ENCODE measurements around the gene CCDC57.
A peak's percentile ranks its signal among the peaks of the same experiment; 100 is the strongest.

The CCDC57 gene

GRCh38 chr17:82237083-82237745 is 24.6 kb upstream of the CCDC57 start:
- DNase-seq: no peak
- in situ Hi-C loops (cut with HindIII; ENCODE audit: low pct_ligation_motif_present, low sequenced_read_pairs): no loop called here
- no peak overlapping the region for H3K27ac ChIP-seq
- no peak overlapping the region for H3K4me3 ChIP-seq (ENCODE audit: low read depth, low read length)
- no peak for TF ChIP-seq CTCF (IDR thresholded peaks at IDR 0.05; ENCODE audit: low read depth, low read length, missing control alignments)
- no peaks in the 10 kb centered on the region for H3K27me3 ChIP-seq (replicated peaks)
- H3K36me3 ChIP-seq (replicated peaks): peaks cover 39% of the 10 kb centered on the region

GRCh38 chr17:82236142-82236971 is 23.7 kb upstream of the CCDC57 start:
- no peak overlapping the region for H3K4me3 ChIP-seq (ENCODE audit: low read depth, low read length)
- TF ChIP-seq CTCF (IDR thresholded peaks at IDR 0.05; ENCODE audit: low read depth, low read length, missing control alignments): peak; percentile 87
- DNase-seq: no peak
- in situ Hi-C loops (cut with HindIII; ENCODE audit: low pct_ligation_motif_present, low sequenced_read_pairs): no loop called here
- peaks cover 35% of the 10 kb centered on the region for H3K36me3 ChIP-seq (replicated peaks)
- H3K27me3 ChIP-seq (replicated peaks): no peaks in the 10 kb centered on the region
- H3K27ac ChIP-seq: no peak overlapping the region

DNA sequence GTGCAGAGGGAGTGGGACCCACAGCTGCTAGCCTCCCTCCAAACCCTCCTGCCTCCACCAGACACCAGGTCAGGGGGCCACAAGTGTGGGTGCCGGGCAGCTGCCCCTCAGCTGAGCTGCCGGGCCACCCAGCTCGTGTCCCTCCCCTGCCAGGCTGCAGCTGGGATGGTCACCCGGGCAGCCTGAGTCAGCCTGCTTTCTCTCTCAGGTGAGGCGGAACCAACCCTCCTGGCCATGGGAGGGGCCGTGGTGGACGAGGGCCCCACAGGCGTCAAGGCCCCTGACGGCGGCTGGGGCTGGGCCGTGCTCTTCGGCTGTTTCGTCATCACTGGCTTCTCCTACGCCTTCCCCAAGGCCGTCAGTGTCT is 23.1 kb upstream of the CCDC57 start:
- no peak for DNase-seq
- Histone ChIP-seq H3K4me3 (ENCODE audit: low read depth, low read length) (no peak overlapping the region), H3K27me3 (replicated peaks) (no peaks in the 10 kb centered on the region), H3K27ac (no peak overlapping the region), H3K36me3 (replicated peaks) (peaks cover 35% of the 10 kb centered on the region)
- in situ Hi-C loops (cut with HindIII; ENCODE audit: low pct_ligation_motif_present, low sequenced_read_pairs): no loop called here
- no peak for TF ChIP-seq CTCF (IDR thresholded peaks at IDR 0.05; ENCODE audit: low read depth, low read length, missing control alignments)

- no peak for DNase-seq
- Histone ChIP-seq H3K27ac (no peak overlapping the region), H3K4me3 (ENCODE audit: low read depth, low read length) (no peak overlapping the region), H3K36me3 (replicated peaks) (peaks cover 35% of the 10 kb centered on the region), H3K27me3 (replicated peaks) (no peaks in the 10 kb centered on the region)
- in situ Hi-C loops (cut with HindIII; ENCODE audit: low pct_ligation_motif_present, low sequenced_read_pairs): no loop called here
- TF ChIP-seq CTCF (IDR thresholded peaks at IDR 0.05; ENCODE audit: low read depth, low read length, missing control alignments): no peak
These were observed 22.6 kb upstream of the CCDC57 start for GRCh38 chr17:82235056-82235774.

- no peak for DNase-seq
These were observed 21.8 kb upstream of the CCDC57 start for GRCh38 chr17:82234211-82235055.

More at GRCh38 chr17:82234211-82235055, 21.8 kb upstream of the CCDC57 start:
- in situ Hi-C loops (cut with HindIII; ENCODE audit: low pct_ligation_motif_present, low sequenced_read_pairs): no loop called here
- H3K4me3 ChIP-seq (ENCODE audit: low read depth, low read length): no peak overlapping the region
- H3K27ac ChIP-seq: no peak overlapping the region
- H3K27me3 ChIP-seq (replicated peaks): no peaks in the 10 kb centered on the region
- no peak for TF ChIP-seq CTCF (IDR thresholded peaks at IDR 0.05; ENCODE audit: low read depth, low read length, missing control alignments)
- peaks cover 31% of the 10 kb centered on the region for H3K36me3 ChIP-seq (replicated peaks)
